Naive thymus-derived CD4-positive, alpha-beta T cell (primary cell): ENCODE results near the gene CDC14A. TPM values are rescaled to one million over a fixed set of nuclear protein-coding genes. Genes with fewer than 3 reads are reported as not detected.
A peak's percentile ranks its signal among the peaks of the same experiment; 100 is the strongest.

Experiments
- ATAC-seq: fragments of 150-1000 bp; cut with Tn5 transposase; 2 replicates; pipeline ENCODE4 v1.10.0; 2021; ENCODE audit warnings: mild to moderate bottlenecking, moderate library complexity
- CTCF ChIA-PET: fragments of 350-600 bp; sonication (Branson Sonifier 250); formaldehyde crosslinking; loops from one replicate; lab custom pipeline; 2021; ENCODE audit warnings: antibody characterized with exemption; lab: Charles Lee
- POLR2A ChIA-PET: fragments of 350-600 bp; sonication (Branson Sonifier 250); formaldehyde crosslinking; loops from one replicate; lab custom pipeline; 2021; ENCODE audit warnings: antibody characterized with exemption, inconsistent platforms; lab: Charles Lee
- DNase-seq, 9 donors: peaks; one replicate each; pipeline versions ENCODE4 v3.0.0 to v3.0.0-alpha.2; 2020 to 2022; ENCODE audit warnings: mixed read lengths in 1 of 9
- H3K27ac ChIP-seq: one replicate; pipeline ENCODE4 v1.7.0; 2013; ENCODE audit warnings: mild to moderate bottlenecking, low read depth, low read length, moderate library complexity
- H3K27me3 ChIP-seq, 2 donors: one replicate each; pipeline ENCODE4 v1.7.0; 2013; ENCODE audit warnings: low read length in 2 of 2, mild to moderate bottlenecking in 2 of 2, moderate library complexity in 2 of 2; ENCODE audit not compliant: control insufficient read depth in 2 of 2, insufficient read depth in 2 of 2
- H3K36me3 ChIP-seq, 3 experiments: 1 replicate in 2 of 3; 2 replicates in 1 of 3; pipeline ENCODE4 v1.7.0; 2013; ENCODE audit warnings: low read length in 3 of 3, mild to moderate bottlenecking in 3 of 3, moderate library complexity in 1 of 3; ENCODE audit not compliant: insufficient read depth in 3 of 3, control insufficient read depth in 2 of 3
- H3K4me1 ChIP-seq, 2 donors: one replicate each; pipeline ENCODE4 v1.7.0; 2013; ENCODE audit warnings: low read length in 2 of 2, mild to moderate bottlenecking in 2 of 2, moderate library complexity in 1 of 2; ENCODE audit not compliant: control insufficient read depth in 2 of 2, insufficient read depth in 2 of 2
- H3K4me3 ChIP-seq: 2 replicates; pipeline ENCODE4 v1.7.0; 2013; ENCODE audit warnings: mild to moderate bottlenecking, low read length
- H3K9me3 ChIP-seq, 3 experiments: 1 replicate in 2 of 3; 2 replicates in 1 of 3; pipeline ENCODE4 v1.7.0; 2013; ENCODE audit warnings: low read length in 3 of 3; ENCODE audit not compliant: control insufficient read depth in 2 of 3
- H3K27ac Mint-ChIP-seq, 9 donors: one replicate each; pipeline ENCODE4 v1.8.0; 2020 to 2022; ENCODE audit warnings: mixed read lengths in 9 of 9, mild to moderate bottlenecking in 8 of 9, moderate library complexity in 5 of 9, inconsistent platforms in 2 of 9
- H3K27me3 Mint-ChIP-seq, 5 donors: one replicate each; pipeline ENCODE4 v1.8.0; 2021 to 2022; ENCODE audit warnings: mixed read lengths in 5 of 5, mild to moderate bottlenecking in 1 of 5
- H3K36me3 Mint-ChIP-seq, 5 donors: one replicate each; pipeline ENCODE4 v1.8.0; 2020 to 2022; ENCODE audit warnings: mixed read lengths in 5 of 5, mild to moderate bottlenecking in 3 of 5, inconsistent platforms in 1 of 5
- H3K4me1 Mint-ChIP-seq, 7 donors: one replicate each; pipeline ENCODE4 v1.8.0; 2020 to 2022; ENCODE audit warnings: mixed read lengths in 7 of 7, mild to moderate bottlenecking in 3 of 7, inconsistent platforms in 1 of 7
- H3K4me3 Mint-ChIP-seq, 10 donors: one replicate each; pipeline ENCODE4 v1.8.0; 2020 to 2022; ENCODE audit warnings: mild to moderate bottlenecking in 10 of 10, mixed read lengths in 10 of 10, moderate library complexity in 6 of 10, inconsistent platforms in 2 of 10
- H3K9me3 Mint-ChIP-seq, 11 donors: one replicate each; pipeline ENCODE4 v1.8.0; 2020 to 2022; ENCODE audit warnings: mixed read lengths in 11 of 11, mild to moderate bottlenecking in 4 of 11, inconsistent platforms in 1 of 11, moderate library complexity in 1 of 11
- intact Hi-C, 2 donors: fragments of 100-400 bp; cut with micrococcal nuclease; formaldehyde crosslinking; loops; one replicate each; pipeline ENCODE4 v1.15.1; 2023
- polyA plus RNA-seq, 2 donors: library from polyadenylated mRNA; unstranded; fragments of 300-500 nt; fragmentation: Illumina TruSeq; gene quantifications; one replicate each; pipeline ENCODE4 v1.2.3, GENCODE V29; 2021
- total RNA-seq, 6 experiments: library from RNA in 5 of 6; stranded (reverse) in 5 of 6; gene quantifications; 1 replicate in 5 of 6; 2 replicates in 1 of 6; pipeline ENCODE4 v1.2.3 and lab custom pipeline; 2021 to 2026

The CDC14A gene
- total and polyA plus RNA-seq, 7 experiments from 2014 or later = 47.1 to 136 (median 79.3) TPM

GRCh38 chr1:100349246-100349645 is 3.1 kb upstream of the CDC14A start:
- ATAC-seq (no peak), DNase-seq (no peak)
- intact Hi-C loops = no loop called here
- Mint-ChIP-seq H3K27ac (no peak overlapping the region), H3K9me3 (peaks cover 0 to 4% (median 0%) of the 10 kb centered on the region in 11 donors), H3K4me1 (peaks cover 3 to 16% (median 6%) of the 10 kb centered on the region in 7 donors), H3K27me3 (peaks cover 0 to 3% (median 0%) of the 10 kb centered on the region in 5 donors), H3K4me3 (no peak overlapping the region), H3K36me3 (peaks cover 0 to 14% (median 6%) of the 10 kb centered on the region in 5 donors)
- Histone ChIP-seq H3K4me3 (no peak overlapping the region), H3K36me3 (peaks cover 0 to 17% (median 0%) of the 10 kb centered on the region in 3 experiments), H3K27ac (no peak overlapping the region), H3K9me3 (no peaks in the 10 kb centered on the region), H3K4me1 (peaks cover 0 to 5% of the 10 kb centered on the region in 2 donors), H3K27me3 (no peaks in the 10 kb centered on the region)
- CTCF ChIA-PET = no interaction called here
- POLR2A ChIA-PET = no interaction called here

- Mint-ChIP-seq H3K27me3 (peaks cover 0 to 3% (median 0%) of the 10 kb centered on the region in 5 donors), H3K9me3 (peaks cover 0 to 4% (median 0%) of the 10 kb centered on the region in 11 donors), H3K36me3 (peaks cover 0 to 23% (median 17%) of the 10 kb centered on the region in 5 donors), H3K4me3 (peak overlapping the region; percentile 89 to 100 (median 98)), H3K27ac (peak overlapping the region; percentile 95 to 100 (median 98)), H3K4me1 (peaks cover 18 to 29% (median 21%) of the 10 kb centered on the region in 7 donors)
- Histone ChIP-seq H3K36me3 (peaks cover 0 to 17% (median 0%) of the 10 kb centered on the region in 3 experiments), H3K27me3 (no peaks in the 10 kb centered on the region), H3K9me3 (no peaks in the 10 kb centered on the region), H3K4me1 (peaks cover 5 to 14% of the 10 kb centered on the region in 2 donors), H3K4me3 (peak overlapping the region; percentile 94), H3K27ac (peak overlapping the region; percentile 89)
- DNase-seq (no peak), ATAC-seq (no peak)
- ChIA-PET CTCF (interaction anchor here (0.7 to 5.1 kb wide), 3 partner anchors 10 to 106 kb away, joined by 3 to 81 read pairs (median 3); no protein-coding TSS in a partner anchor), POLR2A (interaction anchor here (2.5 to 9.3 kb wide), 7 partner anchors 38 to 109 kb away, joined by 12 to 196 read pairs (median 23); partner anchors contain the start of gene RTCA)
- intact Hi-C loops = loop anchor here (1.0 to 5.0 kb wide), 14 partner anchors 53 to 887 kb away; partner anchors contain the start of genes DBT (in 1 of the 2), GPR88 (in 1 of the 2), RTCA (in 1 of the 2) and S1PR1 (in 1 of the 2)
These were observed 1.6 kb upstream of the CDC14A start for GRCh38 chr1:100350787-100351094.

GRCh38 chr1:100351095-100351887 is 1.0 kb upstream of the CDC14A start:
- Histone ChIP-seq H3K36me3 (peaks cover 0 to 17% (median 5%) of the 10 kb centered on the region in 3 experiments), H3K27me3 (no peaks in the 10 kb centered on the region), H3K27ac (peak overlapping the region; percentile 89), H3K4me3 (peak overlapping the region; percentile 94), H3K9me3 (no peaks in the 10 kb centered on the region), H3K4me1 (peaks cover 10 to 19% of the 10 kb centered on the region in 2 donors)
- ATAC-seq (peak; percentile 82), DNase-seq (peak; percentile 73 to 91 (median 85))
- Mint-ChIP-seq H3K27ac (peak overlapping the region; percentile 95 to 100 (median 98)), H3K36me3 (peaks cover 0 to 28% (median 20%) of the 10 kb centered on the region in 5 donors), H3K9me3 (peaks cover 0 to 4% (median 0%) of the 10 kb centered on the region in 11 donors), H3K27me3 (peaks cover 0 to under 1% (median 0%) of the 10 kb centered on the region in 5 donors), H3K4me1 (peaks cover 23 to 35% (median 26%) of the 10 kb centered on the region in 7 donors), H3K4me3 (peak overlapping the region; percentile 89 to 100 (median 98))
- intact Hi-C loops = loop anchor here (1.0 to 5.0 kb wide), 14 partner anchors 54 to 886 kb away; partner anchors contain the start of genes DBT (in 1 of the 2), GPR88 (in 1 of the 2), RTCA (in 1 of the 2) and S1PR1 (in 1 of the 2)
- CTCF ChIA-PET = interaction anchor here (0.7 to 5.1 kb wide), 8 partner anchors 9 to 113 kb away, joined by 3 to 81 read pairs (median 4); no protein-coding TSS in a partner anchor
- POLR2A ChIA-PET = interaction anchor here (0.6 to 9.3 kb wide), 16 partner anchors 10 to 108 kb away, joined by 3 to 196 read pairs (median 18); partner anchors contain the start of genes DBT and RTCA

- H3K4me3 Mint-ChIP-seq = peak overlapping the region; percentile 89 to 100 (median 98)
- POLR2A ChIA-PET = interaction anchor here (0.7 to 9.3 kb wide), 22 partner anchors 8 to 316 kb away, joined by 3 to 196 read pairs (median 12); partner anchors contain the start of genes DBT, RTCA, SASS6 and TRMT13
These were observed 930 bp downstream of the CDC14A start for GRCh38 chr1:100353071-100353801.

GRCh38 chr1:100353988-100354387 is 1.7 kb downstream of the CDC14A start:
- H3K9me3 Mint-ChIP-seq = peaks cover 0 to 4% (median 0%) of the 10 kb centered on the region in 11 donors
- intact Hi-C loops = loop anchor here (1.0 to 5.0 kb wide), 10 partner anchors 7 to 883 kb away; partner anchors contain the start of genes AGL (in 1 of the 2), EXTL2 (in 1 of the 2), GPR88 (in 1 of the 2) and S1PR1 (in 1 of the 2)
- ChIA-PET POLR2A (interaction anchor here (0.5 to 9.3 kb wide), 16 partner anchors 11 to 105 kb away, joined by 3 to 196 read pairs (median 22); partner anchors contain the start of genes DBT and RTCA), CTCF (interaction anchor here (0.7 to 5.8 kb wide), 7 partner anchors 31 to 103 kb away, joined by 3 to 81 read pairs (median 10); no protein-coding TSS in a partner anchor)
- peak overlapping the region; percentile 89 for H3K27ac ChIP-seq
- H3K27ac Mint-ChIP-seq = peak overlapping the region; percentile 80 to 100 (median 97)
- peak overlapping the region; percentile 94 for H3K4me3 ChIP-seq
- ATAC-seq = no peak
- H3K36me3 Mint-ChIP-seq = peaks cover 0 to 42% (median 25%) of the 10 kb centered on the region in 5 donors
- no peaks in the 10 kb centered on the region for H3K27me3 ChIP-seq
- no peaks in the 10 kb centered on the region for H3K9me3 ChIP-seq
- H3K27me3 Mint-ChIP-seq = no peaks in the 10 kb centered on the region
- peaks cover 33 to 41% of the 10 kb centered on the region in 2 donors for H3K4me1 ChIP-seq
- H3K4me1 Mint-ChIP-seq = peaks cover 46 to 57% (median 52%) of the 10 kb centered on the region in 7 donors
- peaks cover 0 to 21% (median 5%) of the 10 kb centered on the region in 3 experiments for H3K36me3 ChIP-seq
- DNase-seq = no peak
- H3K4me3 Mint-ChIP-seq = peak overlapping the region; percentile 89 to 100 (median 98)

More at GRCh38 chr1:100353071-100353801, 930 bp downstream of the CDC14A start:
- Mint-ChIP-seq H3K36me3 (peaks cover 0 to 40% (median 23%) of the 10 kb centered on the region in 5 donors), H3K9me3 (peaks cover 0 to 4% (median 0%) of the 10 kb centered on the region in 11 donors), H3K27me3 (no peaks in the 10 kb centered on the region), H3K4me1 (peaks cover 40 to 50% (median 45%) of the 10 kb centered on the region in 7 donors), H3K27ac (peak overlapping the region; percentile 80 to 100 (median 97))
- CTCF ChIA-PET = interaction anchor here (0.6 to 5.8 kb wide), 9 partner anchors 15 to 111 kb away, joined by 3 to 81 read pairs (median 5); no protein-coding TSS in a partner anchor
- intact Hi-C loops = loop anchor here (1.0 to 5.0 kb wide), 9 partner anchors 8 to 884 kb away; partner anchors contain the start of genes AGL (in 1 of the 2), EXTL2 (in 1 of the 2), GPR88 (in 1 of the 2) and S1PR1 (in 1 of the 2)
- peaks cover 0 to 21% (median 5%) of the 10 kb centered on the region in 3 experiments for H3K36me3 ChIP-seq
- peaks cover 26 to 34% of the 10 kb centered on the region in 2 donors for H3K4me1 ChIP-seq
- peak overlapping the region; percentile 89 for H3K27ac ChIP-seq
- ATAC-seq (no peak), DNase-seq (peak; percentile 20 to 52 (median 38))
- peak overlapping the region; percentile 94 for H3K4me3 ChIP-seq
- no peaks in the 10 kb centered on the region for H3K9me3 ChIP-seq
- H3K27me3 ChIP-seq = no peaks in the 10 kb centered on the region
